K562 (cell line): Measurements from ENCODE around the gene SLC29A3. TPM values are rescaled to one million over a fixed set of nuclear protein-coding genes. Genes with fewer than 3 reads are reported as not detected.

Source experiments
- MECOM ChIP-seq: fragments of 250-450 bp; sonication (Bioruptor Pico); IDR thresholded peaks from 2 replicates; pipeline ENCODE4 v1.8.0; 2022; ENCODE audit warnings: inconsistent platforms
- ZNF140 ChIP-seq: fragments of 250-450 bp; sonication (Bioruptor Pico); IDR thresholded peaks from 2 replicates; pipeline ENCODE4 v1.8.0; 2021; ENCODE audit warnings: moderate library complexity, mild to moderate bottlenecking, inconsistent platforms
- ZNF449 ChIP-seq: fragments of 250-450 bp; sonication (Bioruptor Pico); IDR thresholded peaks from 2 replicates; pipeline ENCODE4 v1.8.0; 2022; ENCODE audit warnings: moderate library complexity, mild to moderate bottlenecking, inconsistent platforms
- polyA plus RNA-seq, 8 experiments: library from polyadenylated mRNA; depleted of rRNA in 4 of 8; stranded (reverse) in 5 of 8; unstranded in 3 of 8; fragments of >200 nt; fragmentation: Nextera tagmentation in 2 of 8; fragmentation: Illumina TruSeq in 1 of 8; extraction: Ambion mirVana in 2 of 8; extraction: Trizol in 1 of 8; gene quantifications; 2 replicates each; pipeline versions ENCODE4 v1.2.1 to v1.2.3, GENCODE V29; 2011 to 2014; ENCODE audit warnings: inconsistent platforms in 1 of 8, missing spikeins in 1 of 8
- total RNA-seq, 7 experiments: library from RNA; depleted of rRNA in 6 of 7; stranded (reverse); fragments of >200 nt in 6 of 7; fragmentation: Illumina TruSeq in 2 of 7; extraction: Trizol in 2 of 7; gene quantifications; 2 replicates each; pipeline versions ENCODE4 v1.2.1 to v1.2.3, GENCODE V29; 2011 to 2021; ENCODE audit warnings: low replicate concordance in 1 of 7
- TF ChIP-seq, protein P1 (sequence below): fragments of 200-600 bp; sonication (generic); IDR thresholded peaks from one replicate; pipeline ENCODE4 v1.6.1; 2012; ENCODE audit warnings: mild to moderate bottlenecking, low read depth, low read length, inconsistent platforms

The SLC29A3 gene
- total and polyA plus RNA-seq, 9 of the 15 experiments (the other 6 are each of a cell fraction or from before 2014, with no cell fraction given): 2.1 to 10.7 (median 4.6) TPM

DNA sequence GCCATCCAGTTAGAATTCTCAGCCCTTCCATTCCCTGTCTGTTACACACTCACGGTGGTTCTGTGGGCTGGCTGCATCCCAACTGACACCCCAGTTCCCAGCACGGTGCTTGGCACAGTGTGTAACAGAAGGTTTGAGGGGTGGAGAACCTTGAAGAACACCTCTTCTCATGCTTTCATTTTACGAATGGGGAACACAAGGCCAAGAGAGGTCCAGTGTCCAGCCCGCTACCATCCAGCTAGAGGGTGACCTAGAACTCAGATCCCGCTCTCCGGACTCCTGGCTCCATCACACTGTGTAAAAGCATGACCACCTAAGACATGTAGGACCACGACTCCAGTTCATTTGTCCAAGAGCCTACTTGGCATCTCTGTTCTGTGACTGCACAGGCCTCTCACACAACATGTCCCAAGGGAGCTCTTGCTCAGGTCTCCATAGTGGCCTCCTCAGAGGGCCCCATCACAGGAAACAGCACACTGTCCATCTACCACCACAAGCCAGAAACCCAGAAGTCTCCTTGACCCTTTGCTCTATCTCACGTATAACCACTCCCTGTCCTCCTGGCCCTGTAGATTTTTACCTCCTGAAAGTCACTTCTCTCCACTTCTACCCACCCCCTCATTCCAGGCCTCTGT is 74.9 kb downstream of the SLC29A3 start (continued):
- TF ChIP-seq ZNF449 (CRISPR knock-in tag): no peak
- no peak for TF ChIP-seq MECOM (CRISPR knock-in tag)
- TF ChIP-seq, protein P1, sequence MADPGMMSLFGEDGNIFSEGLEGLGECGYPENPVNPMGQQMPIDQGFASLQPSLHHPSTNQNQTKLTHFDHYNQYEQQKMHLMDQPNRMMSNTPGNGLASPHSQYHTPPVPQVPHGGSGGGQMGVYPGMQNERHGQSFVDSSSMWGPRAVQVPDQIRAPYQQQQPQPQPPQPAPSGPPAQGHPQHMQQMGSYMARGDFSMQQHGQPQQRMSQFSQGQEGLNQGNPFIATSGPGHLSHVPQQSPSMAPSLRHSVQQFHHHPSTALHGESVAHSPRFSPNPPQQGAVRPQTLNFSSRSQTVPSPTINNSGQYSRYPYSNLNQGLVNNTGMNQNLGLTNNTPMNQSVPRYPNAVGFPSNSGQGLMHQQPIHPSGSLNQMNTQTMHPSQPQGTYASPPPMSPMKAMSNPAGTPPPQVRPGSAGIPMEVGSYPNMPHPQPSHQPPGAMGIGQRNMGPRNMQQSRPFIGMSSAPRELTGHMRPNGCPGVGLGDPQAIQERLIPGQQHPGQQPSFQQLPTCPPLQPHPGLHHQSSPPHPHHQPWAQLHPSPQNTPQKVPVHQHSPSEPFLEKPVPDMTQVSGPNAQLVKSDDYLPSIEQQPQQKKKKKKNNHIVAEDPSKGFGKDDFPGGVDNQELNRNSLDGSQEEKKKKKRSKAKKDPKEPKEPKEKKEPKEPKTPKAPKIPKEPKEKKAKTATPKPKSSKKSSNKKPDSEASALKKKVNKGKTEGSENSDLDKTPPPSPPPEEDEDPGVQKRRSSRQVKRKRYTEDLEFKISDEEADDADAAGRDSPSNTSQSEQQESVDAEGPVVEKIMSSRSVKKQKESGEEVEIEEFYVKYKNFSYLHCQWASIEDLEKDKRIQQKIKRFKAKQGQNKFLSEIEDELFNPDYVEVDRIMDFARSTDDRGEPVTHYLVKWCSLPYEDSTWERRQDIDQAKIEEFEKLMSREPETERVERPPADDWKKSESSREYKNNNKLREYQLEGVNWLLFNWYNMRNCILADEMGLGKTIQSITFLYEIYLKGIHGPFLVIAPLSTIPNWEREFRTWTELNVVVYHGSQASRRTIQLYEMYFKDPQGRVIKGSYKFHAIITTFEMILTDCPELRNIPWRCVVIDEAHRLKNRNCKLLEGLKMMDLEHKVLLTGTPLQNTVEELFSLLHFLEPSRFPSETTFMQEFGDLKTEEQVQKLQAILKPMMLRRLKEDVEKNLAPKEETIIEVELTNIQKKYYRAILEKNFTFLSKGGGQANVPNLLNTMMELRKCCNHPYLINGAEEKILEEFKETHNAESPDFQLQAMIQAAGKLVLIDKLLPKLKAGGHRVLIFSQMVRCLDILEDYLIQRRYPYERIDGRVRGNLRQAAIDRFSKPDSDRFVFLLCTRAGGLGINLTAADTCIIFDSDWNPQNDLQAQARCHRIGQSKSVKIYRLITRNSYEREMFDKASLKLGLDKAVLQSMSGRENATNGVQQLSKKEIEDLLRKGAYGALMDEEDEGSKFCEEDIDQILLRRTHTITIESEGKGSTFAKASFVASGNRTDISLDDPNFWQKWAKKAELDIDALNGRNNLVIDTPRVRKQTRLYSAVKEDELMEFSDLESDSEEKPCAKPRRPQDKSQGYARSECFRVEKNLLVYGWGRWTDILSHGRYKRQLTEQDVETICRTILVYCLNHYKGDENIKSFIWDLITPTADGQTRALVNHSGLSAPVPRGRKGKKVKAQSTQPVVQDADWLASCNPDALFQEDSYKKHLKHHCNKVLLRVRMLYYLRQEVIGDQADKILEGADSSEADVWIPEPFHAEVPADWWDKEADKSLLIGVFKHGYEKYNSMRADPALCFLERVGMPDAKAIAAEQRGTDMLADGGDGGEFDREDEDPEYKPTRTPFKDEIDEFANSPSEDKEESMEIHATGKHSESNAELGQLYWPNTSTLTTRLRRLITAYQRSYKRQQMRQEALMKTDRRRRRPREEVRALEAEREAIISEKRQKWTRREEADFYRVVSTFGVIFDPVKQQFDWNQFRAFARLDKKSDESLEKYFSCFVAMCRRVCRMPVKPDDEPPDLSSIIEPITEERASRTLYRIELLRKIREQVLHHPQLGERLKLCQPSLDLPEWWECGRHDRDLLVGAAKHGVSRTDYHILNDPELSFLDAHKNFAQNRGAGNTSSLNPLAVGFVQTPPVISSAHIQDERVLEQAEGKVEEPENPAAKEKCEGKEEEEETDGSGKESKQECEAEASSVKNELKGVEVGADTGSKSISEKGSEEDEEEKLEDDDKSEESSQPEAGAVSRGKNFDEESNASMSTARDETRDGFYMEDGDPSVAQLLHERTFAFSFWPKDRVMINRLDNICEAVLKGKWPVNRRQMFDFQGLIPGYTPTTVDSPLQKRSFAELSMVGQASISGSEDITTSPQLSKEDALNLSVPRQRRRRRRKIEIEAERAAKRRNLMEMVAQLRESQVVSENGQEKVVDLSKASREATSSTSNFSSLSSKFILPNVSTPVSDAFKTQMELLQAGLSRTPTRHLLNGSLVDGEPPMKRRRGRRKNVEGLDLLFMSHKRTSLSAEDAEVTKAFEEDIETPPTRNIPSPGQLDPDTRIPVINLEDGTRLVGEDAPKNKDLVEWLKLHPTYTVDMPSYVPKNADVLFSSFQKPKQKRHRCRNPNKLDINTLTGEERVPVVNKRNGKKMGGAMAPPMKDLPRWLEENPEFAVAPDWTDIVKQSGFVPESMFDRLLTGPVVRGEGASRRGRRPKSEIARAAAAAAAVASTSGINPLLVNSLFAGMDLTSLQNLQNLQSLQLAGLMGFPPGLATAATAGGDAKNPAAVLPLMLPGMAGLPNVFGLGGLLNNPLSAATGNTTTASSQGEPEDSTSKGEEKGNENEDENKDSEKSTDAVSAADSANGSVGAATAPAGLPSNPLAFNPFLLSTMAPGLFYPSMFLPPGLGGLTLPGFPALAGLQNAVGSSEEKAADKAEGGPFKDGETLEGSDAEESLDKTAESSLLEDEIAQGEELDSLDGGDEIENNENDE: no peak
- no peak for TF ChIP-seq ZNF140
- TF ChIP-seq, all 486 proteins: peak for 0
